GM23338 (cell line): ENCODE data around the gene EXOC3. TPM values are rescaled to one million over a fixed set of nuclear protein-coding genes. Genes with fewer than 3 reads are reported as not detected.

Source experiments
- ATAC-seq: fragments of 200-7000 bp; cut with Tn5 transposase; 3 replicates; pipeline ENCODE4 v1.9.1; 2020
- DNase-seq: peaks from one replicate; pipeline ENCODE4 v3.0.0-alpha.2; 2015; ENCODE audit warnings: low spot score
- H2AFZ ChIP-seq: fragments of 200-600 bp; sonication (generic); 2 replicates; pipeline ENCODE4 v1.8.0; 2016; ENCODE audit warnings: antibody characterized with exemption, mild to moderate bottlenecking, moderate library complexity
- H3F3A ChIP-seq: fragments of 200-600 bp; sonication (generic); replicated peaks from 2 replicates; pipeline ENCODE4 v1.8.0; 2017; ENCODE audit warnings: antibody characterized with exemption, mixed run types, low read depth
- H3K27ac ChIP-seq: fragments of 200-600 bp; sonication (generic); 2 replicates; pipeline ENCODE4 v1.6.1; 2016; ENCODE audit warnings: low read depth
- H3K27me3 ChIP-seq: fragments of 200-600 bp; sonication (generic); 2 replicates; pipeline ENCODE4 v1.8.0; 2016; ENCODE audit warnings: mild to moderate bottlenecking, mixed run types, moderate library complexity; ENCODE audit not compliant: insufficient read depth
- H3K36me3 ChIP-seq: fragments of 200-600 bp; sonication (generic); 2 replicates; pipeline ENCODE4 v1.8.0; 2016; ENCODE audit warnings: mild to moderate bottlenecking; ENCODE audit not compliant: insufficient read depth
- H3K4me1 ChIP-seq: fragments of 200-600 bp; sonication (generic); 2 replicates; pipeline ENCODE4 v1.8.0; 2016; ENCODE audit warnings: mild to moderate bottlenecking, moderate library complexity; ENCODE audit not compliant: insufficient read depth
- H3K4me2 ChIP-seq: fragments of 200-600 bp; sonication (generic); 2 replicates; pipeline ENCODE4 v1.7.1; 2017; ENCODE audit warnings: mixed run types
- H3K4me3 ChIP-seq: fragments of 200-600 bp; sonication (generic); 2 replicates; pipeline ENCODE4 v1.6.1; 2016; ENCODE audit warnings: mixed run types
- H3K79me2 ChIP-seq: fragments of 200-600 bp; sonication (generic); replicated peaks from 2 replicates; pipeline ENCODE4 v1.8.0; 2017; ENCODE audit warnings: mild to moderate bottlenecking; ENCODE audit not compliant: insufficient read depth
- H3K9me2 ChIP-seq: fragments of 200-600 bp; sonication (generic); 2 replicates; pipeline ENCODE4 v1.8.0; 2017; ENCODE audit not compliant: insufficient read depth
- H4K20me1 ChIP-seq: fragments of 200-600 bp; sonication (generic); replicated peaks from 2 replicates; pipeline ENCODE4 v1.8.0; 2017; ENCODE audit warnings: mild to moderate bottlenecking; ENCODE audit not compliant: insufficient read depth
- H3K27ac Mint-ChIP-seq: 2 replicates; pipeline ENCODE4 v1.8.0; 2020; ENCODE audit warnings: inconsistent platforms, mild to moderate bottlenecking, moderate library complexity, mixed read lengths
- H3K27me3 Mint-ChIP-seq: 3 replicates; pipeline ENCODE4 v1.8.0; 2022; ENCODE audit warnings: low read depth, mild to moderate bottlenecking, moderate library complexity, mixed read lengths, inconsistent platforms; ENCODE audit not compliant: insufficient read depth, poor library complexity
- H3K36me3 Mint-ChIP-seq: 3 replicates; pipeline ENCODE4 v1.8.0; 2021; ENCODE audit warnings: low read depth, mild to moderate bottlenecking, inconsistent platforms, moderate library complexity, mixed read lengths
- H3K4me1 Mint-ChIP-seq: 3 replicates; pipeline ENCODE4 v1.8.0; 2020; ENCODE audit warnings: mild to moderate bottlenecking, inconsistent platforms, mixed read lengths
- H3K4me3 Mint-ChIP-seq: 3 replicates; pipeline ENCODE4 v1.8.0; 2021; ENCODE audit warnings: moderate library complexity, mild to moderate bottlenecking, inconsistent platforms, mixed read lengths
- H3K9me3 Mint-ChIP-seq: 3 replicates; pipeline ENCODE4 v1.8.0; 2020; ENCODE audit warnings: moderate library complexity, mild to moderate bottlenecking, inconsistent platforms, mixed read lengths
- CTCF ChIP-seq, 2 experiments: fragments of 200-600 bp in 1 of 2; sonication (generic) in 1 of 2; conservative IDR thresholded peaks; 2 replicates each; pipeline versions ENCODE4 v1.5.1 to v1.6.1; 2016 to 2017; ENCODE audit warnings: antibody characterized with exemption in 2 of 2, low read depth in 2 of 2, mild to moderate bottlenecking in 2 of 2, moderate library complexity in 1 of 2
- ETS1 ChIP-seq: IDR thresholded peaks from 2 replicates; pipeline ENCODE4 v1.6.1; 2016; ENCODE audit warnings: antibody characterized with exemption
- EZH2 ChIP-seq: fragments of 200-600 bp; sonication (generic); IDR thresholded peaks from one replicate; pipeline ENCODE4 v1.8.0; 2017; ENCODE audit warnings: antibody characterized with exemption, mild to moderate bottlenecking, low read depth; ENCODE audit not compliant: unreplicated experiment
- EZH2phosphoT487 ChIP-seq: fragments of 200-600 bp; sonication (generic); IDR thresholded peaks from one replicate; pipeline ENCODE4 v1.8.1; 2018; ENCODE audit warnings: antibody characterized with exemption; ENCODE audit not compliant: unreplicated experiment
- NANOG ChIP-seq: IDR thresholded peaks from 2 replicates; pipeline ENCODE4 v1.6.1; 2016; ENCODE audit warnings: antibody characterized with exemption, borderline replicate concordance
- STAT1 ChIP-seq: IDR thresholded peaks from one replicate; pipeline ENCODE4 v1.6.1; 2016; ENCODE audit warnings: antibody characterized with exemption; ENCODE audit not compliant: unreplicated experiment
- ZNF114 ChIP-seq: fragments of 250-450 bp; sonication (Bioruptor Pico); IDR thresholded peaks from 2 replicates; pipeline ENCODE4 v1.5.0; 2020; ENCODE audit warnings: mild to moderate bottlenecking, moderate library complexity
- polyA plus RNA-seq: library from polyadenylated mRNA; unstranded; fragments of >200 nt; fragmentation: Nextera tagmentation; extraction: Ambion mirVana; gene quantifications from 2 replicates; pipeline ENCODE4 v1.2.1, GENCODE V29; 2016
- total RNA-seq: library from RNA; depleted of rRNA; stranded (reverse); fragments of >200 nt; shearing (Covaris generic); gene quantifications from 2 replicates; pipeline ENCODE4 v1.2.3, GENCODE V29; 2014

Gene EXOC3
- total and polyA plus RNA-seq, 2 experiments from 2014 or later = 13.4 to 31.6 TPM

GRCh38 chr5:424301-425110, 18.5 kb upstream of the EXOC3 start:
- Mint-ChIP-seq H3K4me1 (peaks cover 7% of the 10 kb centered on the region), H3K4me3 (no peak overlapping the region), H3K36me3 (no peaks in the 10 kb centered on the region), H3K27ac (0 out of 2 replicates have a peak overlapping the region, but pooled peaks have one; percentile 59), H3K27me3 (peaks cover 8% of the 10 kb centered on the region), H3K9me3 (no peaks in the 10 kb centered on the region)
- Histone ChIP-seq H2AFZ (no peak overlapping the region), H3K27me3 (no peaks in the 10 kb centered on the region), H4K20me1 (no peaks in the 10 kb centered on the region), H3K4me3 (no peak overlapping the region), H3K79me2 (no peaks in the 10 kb centered on the region), H3K9me2 (peaks cover 8% of the 10 kb centered on the region), H3K4me1 (no peaks in the 10 kb centered on the region), H3K4me2 (no peak overlapping the region), H3F3A (no peaks in the 10 kb centered on the region), H3K36me3 (no peaks in the 10 kb centered on the region), H3K27ac (no peak overlapping the region)
- no peak for ATAC-seq
- no peak for DNase-seq
- TF ChIP-seq EZH2phosphoT487 = no peak
- no peak for TF ChIP-seq STAT1
- TF ChIP-seq EZH2 = no peak
- TF ChIP-seq ETS1 = no peak

DNA sequence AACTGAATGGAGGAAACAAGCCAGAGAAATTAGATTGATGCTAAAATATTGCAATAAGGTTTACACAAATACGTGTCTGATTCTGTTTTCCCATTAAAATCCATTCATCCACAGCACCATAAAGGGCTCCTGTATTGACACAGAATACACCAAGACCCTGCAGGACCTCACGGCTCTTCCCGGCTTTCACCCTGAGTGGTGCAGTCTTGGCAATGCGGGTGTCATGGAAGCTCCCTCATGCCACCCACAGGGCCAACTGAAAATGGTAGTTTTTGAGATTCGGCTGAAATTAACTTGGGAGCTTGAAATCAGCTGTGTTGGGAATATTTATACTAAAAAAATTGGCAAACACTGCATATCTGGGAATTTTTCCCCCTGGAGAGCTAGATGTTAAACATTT, 17.3 kb upstream of the EXOC3 start:
- DNase-seq (no peak), ATAC-seq (no peak)
- no peak overlapping the region for H3K4me3 Mint-ChIP-seq
- TF ChIP-seq EZH2 (no peak), NANOG (no peak), CTCF (conservative IDR thresholded peaks at IDR 0.05; ENCODE audit: low read depth in 2 of 2) (peak in 1 of 2 experiments; percentile 34; a peak in 1 of 4 replicates), ZNF114 (CRISPR knock-in tag) (no peak)
- Histone ChIP-seq H3K27ac (no peak overlapping the region), H3K4me1 (no peaks in the 10 kb centered on the region), H3K79me2 (no peaks in the 10 kb centered on the region), H3K36me3 (no peaks in the 10 kb centered on the region), H4K20me1 (no peaks in the 10 kb centered on the region), H3K9me2 (peaks cover 8% of the 10 kb centered on the region), H3K4me3 (no peak overlapping the region), H3K27me3 (no peaks in the 10 kb centered on the region), H3K4me2 (no peak overlapping the region), H3F3A (no peaks in the 10 kb centered on the region), H2AFZ (no peak overlapping the region)
- H3K27ac Mint-ChIP-seq = no peak overlapping the region
- H3K27me3 Mint-ChIP-seq = peaks cover 3% of the 10 kb centered on the region
- no peaks in the 10 kb centered on the region; the same call in 2 of the 3 replicates for H3K36me3 Mint-ChIP-seq
- no peaks in the 10 kb centered on the region for H3K9me3 Mint-ChIP-seq
- peaks cover 5% of the 10 kb centered on the region for H3K4me1 Mint-ChIP-seq
